Measurements from ENCODE around the gene OPCML.

DNA sequence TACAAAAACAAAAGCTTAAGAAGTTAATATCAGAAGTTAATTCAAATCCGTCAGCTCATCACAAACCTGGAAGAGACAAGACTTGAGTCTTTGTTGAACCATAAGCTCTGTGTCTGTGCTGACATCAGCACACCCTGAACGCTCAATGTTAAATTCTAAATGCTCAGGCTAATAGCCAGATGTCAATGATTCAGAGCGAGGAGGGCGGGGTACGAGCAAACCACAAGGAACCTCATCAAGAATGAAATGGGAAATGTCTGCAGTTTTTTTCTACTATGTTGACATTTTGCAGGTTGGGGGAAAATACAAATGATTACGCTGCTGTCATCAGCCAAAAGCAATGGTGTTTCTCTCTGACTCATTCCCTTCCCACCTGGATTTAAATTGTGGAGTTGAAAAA, 1104.7 kb downstream of the OPCML start:
- TF ChIP-seq, protein P1, sequence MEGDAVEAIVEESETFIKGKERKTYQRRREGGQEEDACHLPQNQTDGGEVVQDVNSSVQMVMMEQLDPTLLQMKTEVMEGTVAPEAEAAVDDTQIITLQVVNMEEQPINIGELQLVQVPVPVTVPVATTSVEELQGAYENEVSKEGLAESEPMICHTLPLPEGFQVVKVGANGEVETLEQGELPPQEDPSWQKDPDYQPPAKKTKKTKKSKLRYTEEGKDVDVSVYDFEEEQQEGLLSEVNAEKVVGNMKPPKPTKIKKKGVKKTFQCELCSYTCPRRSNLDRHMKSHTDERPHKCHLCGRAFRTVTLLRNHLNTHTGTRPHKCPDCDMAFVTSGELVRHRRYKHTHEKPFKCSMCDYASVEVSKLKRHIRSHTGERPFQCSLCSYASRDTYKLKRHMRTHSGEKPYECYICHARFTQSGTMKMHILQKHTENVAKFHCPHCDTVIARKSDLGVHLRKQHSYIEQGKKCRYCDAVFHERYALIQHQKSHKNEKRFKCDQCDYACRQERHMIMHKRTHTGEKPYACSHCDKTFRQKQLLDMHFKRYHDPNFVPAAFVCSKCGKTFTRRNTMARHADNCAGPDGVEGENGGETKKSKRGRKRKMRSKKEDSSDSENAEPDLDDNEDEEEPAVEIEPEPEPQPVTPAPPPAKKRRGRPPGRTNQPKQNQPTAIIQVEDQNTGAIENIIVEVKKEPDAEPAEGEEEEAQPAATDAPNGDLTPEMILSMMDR (conservative IDR thresholded peaks at IDR 0.05; ENCODE audit: low read depth, low read length) = no peak
- TF ChIP-seq EZH2phosphoT487 (IDR thresholded peaks at IDR 0.05; ENCODE audit: borderline replicate concordance, low read length) (no peak), EZH2 (IDR thresholded peaks at IDR 0.05; ENCODE audit: low read length, unreplicated experiment) (no peak)

Data from PC-3 (cell line).